Activated CD4-positive, alpha-beta T cell treated with anti-CD3 and anti-CD28 coated beads for 1 hour (primary cell): Measurements from ENCODE around the gene ATP8A2.
"Not testable (repeated sequence)": the region's sequence is repeated elsewhere in the genome, so short reads cannot be mapped to it uniquely, and the experiment has no call there.

ENCODE experiments used
- DNase-seq: peaks from one replicate; pipeline ENCODE4 v3.0.0-alpha.2; 2020

ATP8A2 gene

DNA sequence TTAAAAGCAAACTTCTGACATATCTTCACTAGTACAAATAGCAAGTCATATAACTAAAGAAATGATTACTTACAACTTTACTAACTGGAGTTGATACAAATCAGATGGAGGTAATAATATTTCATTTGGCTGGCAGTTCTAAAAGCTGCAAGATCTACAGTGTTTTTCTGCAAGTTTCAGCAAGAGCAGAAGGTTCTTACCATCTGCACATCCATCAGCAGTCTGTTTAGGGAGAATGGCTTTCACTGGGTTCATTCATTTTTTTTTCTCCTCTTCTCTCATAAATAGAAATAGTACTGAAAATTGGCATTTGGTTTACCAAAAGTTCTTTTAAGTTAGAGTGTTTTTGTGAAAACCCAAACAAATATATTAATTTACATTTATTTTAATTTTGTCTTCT lies 683.1 kb downstream of the ATP8A2 start:
- no peak for DNase-seq

DNA sequence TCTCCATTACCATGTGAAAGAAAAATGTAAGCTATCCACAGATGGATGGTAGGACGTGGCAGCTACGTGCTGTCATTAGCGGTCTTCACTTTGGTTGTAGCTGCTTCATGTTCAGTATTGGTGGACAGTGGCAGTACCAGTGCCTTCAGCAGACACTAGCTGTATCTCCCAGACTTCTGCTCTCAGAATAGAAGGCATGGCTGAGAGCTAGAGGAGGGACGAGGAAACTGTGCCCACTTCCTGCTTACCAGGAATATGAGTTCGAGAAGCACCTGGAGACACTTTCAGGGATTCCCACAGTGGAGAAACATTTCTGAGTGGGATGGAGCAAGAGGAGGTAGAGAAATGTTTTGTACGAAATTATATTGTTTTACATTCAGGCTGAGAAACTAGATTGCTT lies 686.9 kb downstream of the ATP8A2 start:
- DNase-seq, result no peak

DNA sequence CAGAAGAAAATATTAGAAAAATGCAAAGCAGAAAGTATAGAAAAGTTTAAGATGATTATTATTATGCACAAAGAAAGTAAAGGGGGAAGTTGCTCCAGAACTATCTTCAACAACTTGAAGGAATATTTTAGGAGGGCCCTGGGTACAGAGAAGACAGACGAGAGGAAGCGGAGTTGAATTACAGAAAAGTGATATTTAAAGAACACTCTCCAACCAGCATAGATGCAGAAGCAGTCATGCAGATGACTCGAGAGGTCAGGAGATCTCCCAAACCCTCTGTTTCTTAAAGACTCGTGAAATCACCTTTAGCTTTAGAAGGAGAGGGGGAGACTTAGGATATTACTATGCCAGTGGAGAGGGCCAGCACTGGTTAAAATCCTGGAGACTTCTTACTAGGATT lies 688.6 kb downstream of the ATP8A2 start:
- DNase-seq, result no peak

DNA sequence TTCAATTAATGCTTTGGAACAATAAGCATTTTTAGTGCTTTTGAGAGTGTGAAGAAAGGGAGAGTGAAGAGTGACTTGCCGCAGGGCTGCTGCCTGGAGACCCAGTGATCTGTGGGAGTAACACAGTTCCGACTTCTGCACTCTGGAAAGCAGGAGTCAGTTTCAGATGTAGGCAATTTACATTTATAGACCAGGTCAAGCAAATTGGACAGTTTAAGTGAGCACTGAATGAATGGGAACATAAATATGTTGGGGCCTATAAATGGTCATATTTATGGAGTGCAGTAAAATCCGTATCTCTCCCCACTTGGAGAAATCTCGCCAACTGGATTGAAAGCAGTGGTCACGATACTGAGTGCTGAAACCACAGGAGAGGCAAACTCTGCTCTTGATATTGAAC lies 689.5 kb downstream of the ATP8A2 start:
- DNase-seq, result no peak

DNA sequence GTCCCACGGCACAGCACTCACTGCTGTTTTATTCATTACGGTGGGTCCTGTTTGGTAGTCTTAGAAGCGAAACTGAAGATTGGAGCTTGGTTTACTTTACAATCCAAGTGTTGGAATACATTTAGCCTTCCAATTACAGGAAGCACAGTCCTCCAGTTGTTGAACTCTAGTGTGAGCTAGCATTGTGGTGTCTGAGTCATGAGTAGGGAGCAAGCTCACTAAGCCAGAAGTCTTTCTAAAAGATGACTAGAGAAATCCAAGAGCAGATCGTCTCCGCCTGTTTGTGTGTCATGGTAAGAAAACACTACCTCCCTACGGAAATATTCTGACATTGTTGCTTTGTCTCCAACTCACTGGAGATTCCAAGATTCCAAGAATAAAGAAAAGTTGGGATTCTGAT lies 690.2 kb downstream of the ATP8A2 start:
- DNase-seq, result no peak

DNA sequence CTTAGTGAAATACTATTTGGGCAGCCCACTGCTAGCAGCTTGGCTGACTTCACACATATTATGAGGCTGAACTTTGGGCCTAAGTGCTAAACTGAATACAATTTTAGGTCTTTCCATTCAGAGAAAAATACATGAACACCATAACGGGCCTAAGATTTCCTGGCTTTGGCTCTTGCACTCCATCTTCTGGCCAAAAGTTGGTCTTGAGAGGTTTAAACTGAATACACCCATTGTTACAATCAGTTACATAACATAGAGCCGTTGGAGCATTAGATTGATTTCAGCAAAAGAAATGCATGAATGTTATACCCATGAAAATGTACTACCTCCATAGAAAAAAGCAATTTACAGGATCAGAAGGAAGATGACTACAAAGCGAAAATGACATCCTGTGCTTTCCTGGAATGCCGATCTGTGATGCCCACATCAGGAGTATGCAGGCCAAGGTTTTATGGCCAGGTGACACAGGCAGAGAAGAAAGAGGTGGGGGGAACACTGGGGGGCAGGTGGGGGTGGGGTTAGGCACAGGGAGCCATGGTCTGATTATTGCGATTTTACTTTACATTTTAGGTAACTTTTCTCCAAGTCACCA lies 691.2 kb downstream of the ATP8A2 start:
- no peak for DNase-seq

DNA sequence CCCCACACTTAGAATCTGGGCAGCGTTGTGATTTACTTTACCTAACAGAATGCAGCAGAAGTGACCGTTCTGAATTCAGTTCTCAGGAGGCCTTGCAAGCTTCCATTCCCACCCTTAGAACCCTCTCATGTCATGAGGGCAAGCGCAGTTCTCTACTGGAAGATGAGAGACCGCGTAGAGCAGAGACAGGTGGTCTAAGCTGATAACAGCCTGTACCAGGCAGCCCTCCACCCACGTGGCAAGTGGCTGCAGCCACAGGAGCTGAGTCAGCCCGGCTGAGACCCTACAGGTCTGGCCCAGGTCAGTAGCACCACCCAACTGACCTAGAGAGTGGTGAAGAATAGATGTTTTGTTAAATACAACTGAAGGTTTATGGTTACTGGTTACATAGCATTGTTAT lies 694.7 kb downstream of the ATP8A2 start:
- DNase-seq, result not testable (repeated sequence)

DNA sequence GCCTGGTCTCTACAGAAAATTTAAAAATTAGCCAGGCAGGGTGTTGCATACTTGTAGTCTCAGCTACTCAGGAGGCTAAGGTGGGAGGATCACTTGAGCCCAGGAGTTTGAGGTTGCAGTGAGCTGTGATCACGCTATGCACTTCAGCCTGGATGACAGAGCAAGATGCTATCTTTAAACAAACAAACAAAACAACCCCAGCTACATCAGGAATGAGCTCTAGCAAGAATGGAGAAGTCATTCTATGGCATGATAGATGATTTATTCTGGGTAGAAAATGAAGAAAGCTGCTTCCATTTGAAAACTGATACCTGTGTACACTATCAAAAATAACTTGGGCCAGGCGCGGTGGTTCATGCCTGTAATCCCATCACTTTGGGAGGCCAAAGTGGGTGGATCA lies 695.8 kb downstream of the ATP8A2 start:
- DNase-seq, result no peak

DNA sequence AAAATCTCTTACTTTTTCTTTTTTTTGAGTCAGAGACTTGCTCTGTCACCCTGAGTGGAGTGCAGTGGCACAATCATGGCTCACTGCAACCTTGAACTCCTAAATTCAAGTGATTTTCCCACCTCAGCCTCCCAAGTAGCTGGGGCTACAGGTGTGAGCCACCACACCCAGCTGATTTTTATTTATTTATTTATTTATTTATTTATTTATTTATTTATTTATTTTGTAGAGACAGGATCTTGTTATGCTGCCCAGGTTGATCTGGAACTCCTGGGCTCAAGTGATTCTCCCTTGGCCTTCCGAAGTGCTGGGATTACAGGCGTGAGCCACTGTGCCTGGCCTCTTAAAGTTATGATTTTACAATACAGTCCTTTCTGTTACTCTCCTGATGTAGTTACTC lies 696.6 kb downstream of the ATP8A2 start:
- not testable (repeated sequence) for DNase-seq

DNA sequence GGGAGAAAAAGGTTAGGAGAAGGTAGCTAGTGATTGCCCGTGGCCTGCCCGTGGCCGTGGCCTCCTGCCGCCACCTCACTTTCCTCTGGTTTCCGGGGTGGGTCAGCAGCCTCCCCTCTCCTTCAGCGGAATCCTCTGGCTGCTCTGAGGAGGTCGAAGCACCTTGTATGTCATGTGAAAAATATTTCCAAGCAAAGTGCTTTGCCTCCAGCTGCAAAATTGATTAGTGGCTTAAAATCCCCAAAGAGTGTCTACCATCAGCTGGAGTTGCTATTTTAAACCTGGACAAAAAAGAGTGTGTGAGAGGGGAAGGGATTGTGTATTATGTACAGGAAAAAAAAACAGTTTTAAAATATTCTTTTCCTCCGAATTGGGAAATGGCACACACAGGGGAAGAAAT lies 697.9 kb downstream of the ATP8A2 start:
- DNase-seq, result not testable (repeated sequence)

DNA sequence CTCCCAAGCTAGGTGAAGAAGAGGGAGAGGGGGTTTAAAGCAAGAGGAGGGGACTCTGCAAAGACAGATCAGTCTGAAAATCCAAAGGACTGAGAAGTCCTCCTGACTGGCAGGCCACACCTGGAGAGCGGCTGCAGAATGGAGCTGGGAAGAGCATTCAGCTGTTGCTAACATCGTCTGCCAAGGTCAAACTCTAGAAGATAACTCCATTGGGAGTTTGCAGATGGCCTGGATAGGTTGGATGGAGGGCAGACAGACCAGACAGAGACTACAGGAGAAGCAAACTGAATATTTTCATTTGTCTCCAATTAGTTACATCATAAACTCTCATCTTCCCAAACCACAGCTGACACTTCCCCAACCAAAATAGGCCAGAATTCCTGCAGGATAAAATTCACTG lies 699.9 kb downstream of the ATP8A2 start:
- no peak for DNase-seq

DNA sequence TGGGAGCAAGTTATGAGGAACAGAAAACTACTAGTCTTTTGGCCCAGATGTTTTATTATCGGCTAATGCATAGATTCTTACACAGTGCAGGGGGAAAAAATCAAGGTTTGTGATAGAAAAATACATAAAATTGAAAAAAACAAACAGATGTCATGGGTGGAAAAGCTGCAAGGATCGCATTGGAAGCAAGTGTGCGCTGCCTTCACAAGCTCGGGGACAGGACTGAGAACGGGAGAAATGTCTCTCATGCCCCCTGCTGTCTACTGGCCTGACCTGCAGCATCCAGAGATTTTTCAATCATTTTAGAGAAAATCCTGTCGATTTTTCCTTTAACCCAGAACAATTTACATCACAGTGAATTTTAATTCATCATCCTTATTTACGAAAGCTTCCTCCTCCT lies 700.6 kb downstream of the ATP8A2 start:
- not testable (repeated sequence) for DNase-seq

DNA sequence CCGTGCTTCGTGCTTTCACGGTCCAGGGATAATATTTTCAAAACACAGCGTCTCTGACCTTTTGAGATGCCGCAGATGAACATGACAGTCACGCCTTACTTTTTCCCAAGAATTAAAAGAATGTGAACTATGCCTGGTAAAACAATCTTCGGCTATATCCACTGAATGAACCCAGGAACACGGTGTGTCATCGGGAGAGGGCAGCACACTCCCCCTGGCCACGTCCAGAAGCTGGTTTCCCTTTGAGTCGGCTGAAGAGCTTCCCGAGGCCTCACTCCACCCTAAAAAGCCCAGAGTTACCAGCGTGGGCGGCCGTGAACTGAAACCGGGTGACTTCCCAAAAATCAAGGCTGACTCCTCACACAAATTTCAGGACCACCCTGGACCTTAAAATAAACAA lies 702.9 kb downstream of the ATP8A2 start:
- no peak for DNase-seq
